GM12878 (cell line): Measurements from ENCODE around the gene FBXO15. TPM values are rescaled to one million over a fixed set of nuclear protein-coding genes. Genes with fewer than 3 reads are reported as not detected.

Source experiments
- ATAC-seq: fragments of 200-7000 bp; cut with Tn5 transposase; 3 replicates; pipeline ENCODE4 v1.9.1; 2020; ENCODE audit warnings: mild to moderate bottlenecking, moderate library complexity
- BruUV-seq: library from RNA; stranded (reverse); fragments of 400-500 nt; replicated peaks from 2 replicates; lab custom pipeline; 2021; lab: Mats Ljungman, UMichigan
- CTCF ChIA-PET: fragments of 300-600 bp; sonication (Branson Sonifier 250); formaldehyde crosslinking; extraction: SDS; loops from one replicate; lab custom pipeline; 2021; ENCODE audit warnings: inconsistent platforms; lab: Yijun Ruan, JAX
- POLR2A ChIA-PET: fragments of 350-600 bp; formaldehyde crosslinking; extraction: SDS; loops from one replicate; lab custom pipeline; 2021; ENCODE audit warnings: inconsistent platforms; lab: Charles Lee
- RAD21 ChIA-PET: fragments of 300-600 bp; sonication (Branson Sonifier 250); formaldehyde crosslinking; loops from one replicate; lab custom pipeline; 2023; ENCODE audit warnings: antibody characterized with exemption; ENCODE audit not compliant: unreplicated experiment; lab: Charles Lee
- SMC1A ChIA-PET: fragments of 300-600 bp; sonication (Branson Sonifier 250); formaldehyde crosslinking; loops from one replicate; lab custom pipeline; 2023; ENCODE audit not compliant: unreplicated experiment, uncharacterized antibody; lab: Charles Lee
- DNase-seq: peaks from one replicate; pipeline ENCODE4 v3.0.0-alpha.2; 2011; ENCODE audit warnings: low read depth, low spot score
- FAIRE-seq: peaks from 3 replicates; lab custom pipeline; 2011; peaks lifted over from hg19 to GRCh38; lab: Jason Lieb, UNC
- H2AFZ ChIP-seq: 2 replicates; pipeline ENCODE4 v1.6.0; 2011; ENCODE audit warnings: low read depth, low read length, control low read depth; ENCODE audit not compliant: control insufficient read depth
- H3K27ac ChIP-seq: 2 replicates; pipeline ENCODE4 v1.5.1; 2011; ENCODE audit warnings: control low read depth; ENCODE audit not compliant: control insufficient read depth, insufficient read depth
- H3K27me3 ChIP-seq, 2 experiments: replicated peaks in 1 of 2; 2 replicates each; pipeline versions ENCODE4 v1.6.0 to v1.6.1; 2011; ENCODE audit warnings: low read length in 1 of 2; ENCODE audit not compliant: control insufficient read depth in 2 of 2, insufficient read depth in 2 of 2
- H3K36me3 ChIP-seq, 2 experiments: 2 replicates each; pipeline ENCODE4 v1.5.1; 2011; ENCODE audit warnings: low read length in 1 of 2; ENCODE audit not compliant: control insufficient read depth in 2 of 2, insufficient read depth in 2 of 2
- H3K4me1 ChIP-seq: 2 replicates; pipeline ENCODE4 v1.6.1; 2011; ENCODE audit warnings: mild to moderate bottlenecking, low read length, moderate library complexity, mixed read lengths; ENCODE audit not compliant: control insufficient read depth, insufficient read depth
- H3K4me2 ChIP-seq: 2 replicates; pipeline ENCODE4 v1.6.0; 2011; ENCODE audit warnings: control low read depth; ENCODE audit not compliant: control insufficient read depth, insufficient read depth
- H3K4me3 ChIP-seq: fragments of 200-600 bp; sonication (generic); 2 replicates; pipeline ENCODE4 v1.5.1; 2016
- H3K79me2 ChIP-seq: 2 replicates; pipeline ENCODE4 v1.6.0; 2011; ENCODE audit warnings: low read length; ENCODE audit not compliant: control insufficient read depth, insufficient read depth
- H3K9ac ChIP-seq: 2 replicates; pipeline ENCODE4 v1.8.0; 2011; ENCODE audit warnings: low read length, control low read depth, mixed read lengths; ENCODE audit not compliant: control insufficient read depth, insufficient read depth
- H3K9me3 ChIP-seq: replicated peaks from 3 replicates; pipeline ENCODE4 v1.5.1; 2011; ENCODE audit warnings: mild to moderate bottlenecking, low read length; ENCODE audit not compliant: control insufficient read depth, insufficient read depth
- H4K20me1 ChIP-seq: 2 replicates; pipeline ENCODE4 v1.6.0; 2011; ENCODE audit not compliant: control insufficient read depth, insufficient read depth
- JUND ChIP-seq: IDR thresholded peaks from 2 replicates; pipeline ENCODE4 v1.6.1; 2012; ENCODE audit warnings: low read depth, mild to moderate bottlenecking, low read length, improper control_type of control experiment, moderate library complexity
- RELA ChIP-seq: fragments of 450-650 bp; IDR thresholded peaks from 2 replicates; pipeline ENCODE4 v1.8.0; 2014; ENCODE audit warnings: borderline replicate concordance; ENCODE audit not compliant: partially characterized antibody
- SMAD5 ChIP-seq: IDR thresholded peaks from 2 replicates; pipeline ENCODE4 v1.6.1; 2016; ENCODE audit warnings: antibody characterized with exemption, low read depth
- SMARCA5 ChIP-seq: fragments of 450-650 bp; IDR thresholded peaks from 2 replicates; pipeline ENCODE4 v1.6.1; 2017; ENCODE audit warnings: mild to moderate bottlenecking
- ZNF207 ChIP-seq: fragments of 450-650 bp; IDR thresholded peaks from 2 replicates; pipeline ENCODE4 v1.6.1; 2014; ENCODE audit warnings: antibody characterized with exemption, mild to moderate bottlenecking, borderline replicate concordance
- WGBS: methylation state at CpG from one replicate; pipeline ENCODE4 v1.1.6; 2016; ENCODE audit warnings: low lambda C conversion rate; ENCODE audit not compliant: insufficient replicate concordance, insufficient coverage; ENCODE audit errors: missing lambda C conversion rate; 5-methylcytosine and 5-hydroxymethylcytosine counted together
- in situ Hi-C: fragments of 300-500 bp; cut with MboI; formaldehyde crosslinking; loops from 9 replicates; pipeline ENCODE4 v1.14.3; 2018; ENCODE audit warnings: mixed read lengths
- intact Hi-C: fragments of 100-400 bp; cut with micrococcal nuclease; formaldehyde crosslinking; loops from one replicate; pipeline ENCODE4 v1.14.2; 2022; ENCODE audit not compliant: unreplicated experiment
- polyA plus RNA-seq, 11 experiments: library from polyadenylated mRNA; depleted of rRNA in 4 of 11; unstranded in 6 of 11; stranded (reverse) in 5 of 11; fragments of >200 nt; fragmentation: Nextera tagmentation in 4 of 11; fragmentation: Illumina TruSeq in 1 of 11; extraction: Ambion mirVana in 4 of 11; extraction: Trizol in 1 of 11; gene quantifications; 1 replicate in 1 of 11; 2 replicates in 10 of 11; pipeline versions ENCODE4 v1.2.1 to v1.2.3, GENCODE V29; 2011 to 2016; ENCODE audit warnings: inconsistent platforms in 2 of 11, missing spikeins in 2 of 11, low read depth in 1 of 11
- total RNA-seq, 4 experiments: library from RNA; depleted of rRNA in 3 of 4; stranded (reverse); fragments of >200 nt in 3 of 4; fragmentation: Illumina TruSeq in 1 of 4; extraction: Trizol in 1 of 4; gene quantifications; 2 replicates each; pipeline versions ENCODE4 v1.2.1 to v1.2.3, GENCODE V29; 2013 to 2021
- TF ChIP-seq, protein P1 (sequence below): IDR thresholded peaks from 2 replicates; pipeline ENCODE4 v1.6.1; 2012; ENCODE audit warnings: low read depth, low read length, improper control_type of control experiment
- TF ChIP-seq, protein P2 (sequence below): fragments of 450-650 bp; IDR thresholded peaks from 2 replicates; pipeline ENCODE4 v1.6.1; 2017; ENCODE audit warnings: borderline replicate concordance
- TF ChIP-seq, protein P3 (sequence below): fragments of 450-650 bp; IDR thresholded peaks from 2 replicates; pipeline ENCODE4 v1.6.1; 2017; ENCODE audit warnings: mild to moderate bottlenecking

FBXO15 gene
- total and polyA plus RNA-seq, 10 of the 15 experiments (the other 5 are each of a cell fraction or from before 2014, with no cell fraction given), result 0.06 to 0.90 (median 0.22) TPM; not detected in 3

DNA sequence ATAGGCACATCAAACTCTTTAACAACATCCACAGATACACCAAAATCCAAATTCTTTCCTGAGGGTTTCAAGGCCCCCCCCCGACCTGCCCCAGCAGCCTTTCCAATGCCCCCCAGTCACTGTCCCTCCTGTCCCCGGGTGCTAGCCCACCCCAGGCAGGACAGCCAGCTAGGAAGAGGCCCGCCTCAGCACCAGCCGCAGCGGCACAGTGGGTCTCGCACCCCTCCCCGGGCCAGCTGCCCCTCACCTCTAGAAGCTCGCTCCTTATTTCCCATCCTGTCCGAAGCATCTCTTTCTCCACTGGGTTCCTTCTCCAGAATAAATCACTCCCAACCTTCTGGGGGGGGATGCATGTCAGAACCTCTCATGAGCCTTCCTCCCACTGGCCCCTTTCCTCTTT, 69.4 kb downstream of the FBXO15 start:
- intact Hi-C loops, result no loop called here
- FAIRE-seq, result no peak
- Histone ChIP-seq H3K27me3 (peaks cover 0 to 1% of the 10 kb centered on the region in 2 experiments; a peak in 2 of 4 replicates), H3K79me2 (no peaks in the 10 kb centered on the region), H3K4me2 (no peak overlapping the region), H3K36me3 (no peaks in the 10 kb centered on the region), H3K27ac (no peak overlapping the region), H4K20me1 (no peaks in the 10 kb centered on the region), H3K4me3 (no peak overlapping the region), H2AFZ (no peak overlapping the region), H3K4me1 (no peaks in the 10 kb centered on the region), H3K9me3 (no peaks in the 10 kb centered on the region), H3K9ac (no peak overlapping the region)
- TF ChIP-seq ZNF207 (no peak), SMAD5 (no peak), SMARCA5 (no peak), RELA (no peak), JUND (no peak)
- TF ChIP-seq, protein P1, sequence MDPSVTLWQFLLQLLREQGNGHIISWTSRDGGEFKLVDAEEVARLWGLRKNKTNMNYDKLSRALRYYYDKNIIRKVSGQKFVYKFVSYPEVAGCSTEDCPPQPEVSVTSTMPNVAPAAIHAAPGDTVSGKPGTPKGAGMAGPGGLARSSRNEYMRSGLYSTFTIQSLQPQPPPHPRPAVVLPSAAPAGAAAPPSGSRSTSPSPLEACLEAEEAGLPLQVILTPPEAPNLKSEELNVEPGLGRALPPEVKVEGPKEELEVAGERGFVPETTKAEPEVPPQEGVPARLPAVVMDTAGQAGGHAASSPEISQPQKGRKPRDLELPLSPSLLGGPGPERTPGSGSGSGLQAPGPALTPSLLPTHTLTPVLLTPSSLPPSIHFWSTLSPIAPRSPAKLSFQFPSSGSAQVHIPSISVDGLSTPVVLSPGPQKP, result no peak
- TF ChIP-seq, protein P2, sequence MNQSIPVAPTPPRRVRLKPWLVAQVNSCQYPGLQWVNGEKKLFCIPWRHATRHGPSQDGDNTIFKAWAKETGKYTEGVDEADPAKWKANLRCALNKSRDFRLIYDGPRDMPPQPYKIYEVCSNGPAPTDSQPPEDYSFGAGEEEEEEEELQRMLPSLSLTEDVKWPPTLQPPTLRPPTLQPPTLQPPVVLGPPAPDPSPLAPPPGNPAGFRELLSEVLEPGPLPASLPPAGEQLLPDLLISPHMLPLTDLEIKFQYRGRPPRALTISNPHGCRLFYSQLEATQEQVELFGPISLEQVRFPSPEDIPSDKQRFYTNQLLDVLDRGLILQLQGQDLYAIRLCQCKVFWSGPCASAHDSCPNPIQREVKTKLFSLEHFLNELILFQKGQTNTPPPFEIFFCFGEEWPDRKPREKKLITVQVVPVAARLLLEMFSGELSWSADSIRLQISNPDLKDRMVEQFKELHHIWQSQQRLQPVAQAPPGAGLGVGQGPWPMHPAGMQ, result no peak
- TF ChIP-seq, protein P3, sequence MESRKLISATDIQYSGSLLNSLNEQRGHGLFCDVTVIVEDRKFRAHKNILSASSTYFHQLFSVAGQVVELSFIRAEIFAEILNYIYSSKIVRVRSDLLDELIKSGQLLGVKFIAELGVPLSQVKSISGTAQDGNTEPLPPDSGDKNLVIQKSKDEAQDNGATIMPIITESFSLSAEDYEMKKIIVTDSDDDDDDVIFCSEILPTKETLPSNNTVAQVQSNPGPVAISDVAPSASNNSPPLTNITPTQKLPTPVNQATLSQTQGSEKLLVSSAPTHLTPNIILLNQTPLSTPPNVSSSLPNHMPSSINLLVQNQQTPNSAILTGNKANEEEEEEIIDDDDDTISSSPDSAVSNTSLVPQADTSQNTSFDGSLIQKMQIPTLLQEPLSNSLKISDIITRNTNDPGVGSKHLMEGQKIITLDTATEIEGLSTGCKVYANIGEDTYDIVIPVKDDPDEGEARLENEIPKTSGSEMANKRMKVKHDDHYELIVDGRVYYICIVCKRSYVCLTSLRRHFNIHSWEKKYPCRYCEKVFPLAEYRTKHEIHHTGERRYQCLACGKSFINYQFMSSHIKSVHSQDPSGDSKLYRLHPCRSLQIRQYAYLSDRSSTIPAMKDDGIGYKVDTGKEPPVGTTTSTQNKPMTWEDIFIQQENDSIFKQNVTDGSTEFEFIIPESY, result no peak
- SMC1A ChIA-PET, result no interaction called here
- no TSS peak for BruUV-seq
- POLR2A ChIA-PET, result no interaction called here
- 42% methylated on average over 8 of the region's 9 CpGs for WGBS
- CTCF ChIA-PET, result no interaction called here
- DNase-seq, result no peak
- no peak for ATAC-seq
- in situ Hi-C loops, result no loop called here
- RAD21 ChIA-PET, result no interaction called here
